Tibial nerve (tissue), 3 donors: Measurements from ENCODE around the gene TRIM3.

Experiments used
- POLR2A ChIP-seq, 2 donors: fragments of 450-650 bp; IDR thresholded peaks; one replicate each; pipeline ENCODE4 v1.6.1; 2017; ENCODE audit warnings: antibody characterized with exemption in 2 of 2, mild to moderate bottlenecking in 2 of 2, moderate library complexity in 2 of 2
- TF ChIP-seq, protein P1 (sequence below), 5 experiments: fragments of 200-600 bp in 3 of 5; fragments of 450-650 bp in 2 of 5; sonication (generic) in 3 of 5; IDR thresholded peaks; one replicate each; pipeline ENCODE4 v1.5.1; 2016 to 2019; ENCODE audit warnings: antibody characterized with exemption in 5 of 5, mild to moderate bottlenecking in 3 of 5, moderate library complexity in 2 of 5

DNA sequence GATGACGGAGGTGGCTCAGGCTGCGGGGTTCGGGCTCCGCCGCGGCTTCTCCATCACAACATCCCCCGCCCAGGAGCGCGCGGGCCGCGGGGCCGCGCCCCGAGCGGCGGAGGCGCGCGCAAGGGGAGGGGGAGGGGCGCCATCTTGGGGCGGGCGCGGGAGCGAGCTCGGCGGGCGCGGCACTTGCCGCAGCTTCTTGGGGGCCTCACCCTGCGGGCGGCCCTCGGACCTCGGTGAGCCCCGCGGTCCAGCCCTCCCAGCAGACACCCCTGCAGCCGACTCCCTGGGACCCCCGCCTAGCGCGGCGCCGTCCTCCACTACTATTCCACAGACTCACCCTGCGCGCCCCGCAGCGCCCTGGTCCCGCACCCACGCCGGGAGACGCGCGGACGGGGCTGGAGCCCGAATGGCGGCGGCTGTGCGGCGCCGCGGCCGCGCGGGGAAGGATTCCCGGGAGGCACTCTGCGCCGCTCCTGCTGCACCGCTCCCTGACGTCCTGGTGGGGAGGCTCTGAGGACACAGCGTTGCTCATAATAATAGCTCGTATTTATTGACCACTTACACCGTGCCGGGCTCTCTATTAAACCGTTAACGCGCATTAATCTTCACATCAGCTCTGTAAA is 54.6 kb downstream of the TRIM3 start, which contains the start of gene APBB1:
- TF ChIP-seq, protein P1, sequence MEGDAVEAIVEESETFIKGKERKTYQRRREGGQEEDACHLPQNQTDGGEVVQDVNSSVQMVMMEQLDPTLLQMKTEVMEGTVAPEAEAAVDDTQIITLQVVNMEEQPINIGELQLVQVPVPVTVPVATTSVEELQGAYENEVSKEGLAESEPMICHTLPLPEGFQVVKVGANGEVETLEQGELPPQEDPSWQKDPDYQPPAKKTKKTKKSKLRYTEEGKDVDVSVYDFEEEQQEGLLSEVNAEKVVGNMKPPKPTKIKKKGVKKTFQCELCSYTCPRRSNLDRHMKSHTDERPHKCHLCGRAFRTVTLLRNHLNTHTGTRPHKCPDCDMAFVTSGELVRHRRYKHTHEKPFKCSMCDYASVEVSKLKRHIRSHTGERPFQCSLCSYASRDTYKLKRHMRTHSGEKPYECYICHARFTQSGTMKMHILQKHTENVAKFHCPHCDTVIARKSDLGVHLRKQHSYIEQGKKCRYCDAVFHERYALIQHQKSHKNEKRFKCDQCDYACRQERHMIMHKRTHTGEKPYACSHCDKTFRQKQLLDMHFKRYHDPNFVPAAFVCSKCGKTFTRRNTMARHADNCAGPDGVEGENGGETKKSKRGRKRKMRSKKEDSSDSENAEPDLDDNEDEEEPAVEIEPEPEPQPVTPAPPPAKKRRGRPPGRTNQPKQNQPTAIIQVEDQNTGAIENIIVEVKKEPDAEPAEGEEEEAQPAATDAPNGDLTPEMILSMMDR (IDR thresholded peaks at IDR 0.05), result peak in 2 of 5 experiments; percentile 24 to 41
- TF ChIP-seq POLR2A (IDR thresholded peaks at IDR 0.05), result peak; percentile 45 to 57
